ENCODE results near the gene CA7.

The CA7 gene

DNA sequence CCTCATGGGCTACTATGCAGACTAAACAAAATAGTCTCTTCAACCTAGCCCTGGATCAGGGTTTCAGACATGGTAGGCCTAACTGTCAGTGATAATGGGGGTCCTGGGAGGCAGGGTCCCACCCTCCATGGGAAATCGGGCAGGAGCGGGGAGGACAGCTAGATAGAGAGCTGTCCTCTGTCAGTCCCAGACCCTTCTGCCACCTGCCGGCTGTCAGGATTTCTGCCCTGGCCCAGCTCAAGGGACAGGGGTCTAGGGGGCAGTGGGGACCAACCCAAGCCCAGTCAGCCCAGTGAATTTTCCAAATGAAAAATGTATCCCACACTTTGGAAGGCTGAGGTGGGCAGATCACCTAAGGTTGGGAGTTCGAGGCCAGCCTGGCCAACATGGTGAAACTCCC lies 5.3 kb downstream of the CA7 start:
- H3K4me3 ChIP-seq (ENCODE audit: low read length), result no peak overlapping the region
- no peak for DNase-seq (ENCODE audit: low read depth)
- TF ChIP-seq, protein P1, sequence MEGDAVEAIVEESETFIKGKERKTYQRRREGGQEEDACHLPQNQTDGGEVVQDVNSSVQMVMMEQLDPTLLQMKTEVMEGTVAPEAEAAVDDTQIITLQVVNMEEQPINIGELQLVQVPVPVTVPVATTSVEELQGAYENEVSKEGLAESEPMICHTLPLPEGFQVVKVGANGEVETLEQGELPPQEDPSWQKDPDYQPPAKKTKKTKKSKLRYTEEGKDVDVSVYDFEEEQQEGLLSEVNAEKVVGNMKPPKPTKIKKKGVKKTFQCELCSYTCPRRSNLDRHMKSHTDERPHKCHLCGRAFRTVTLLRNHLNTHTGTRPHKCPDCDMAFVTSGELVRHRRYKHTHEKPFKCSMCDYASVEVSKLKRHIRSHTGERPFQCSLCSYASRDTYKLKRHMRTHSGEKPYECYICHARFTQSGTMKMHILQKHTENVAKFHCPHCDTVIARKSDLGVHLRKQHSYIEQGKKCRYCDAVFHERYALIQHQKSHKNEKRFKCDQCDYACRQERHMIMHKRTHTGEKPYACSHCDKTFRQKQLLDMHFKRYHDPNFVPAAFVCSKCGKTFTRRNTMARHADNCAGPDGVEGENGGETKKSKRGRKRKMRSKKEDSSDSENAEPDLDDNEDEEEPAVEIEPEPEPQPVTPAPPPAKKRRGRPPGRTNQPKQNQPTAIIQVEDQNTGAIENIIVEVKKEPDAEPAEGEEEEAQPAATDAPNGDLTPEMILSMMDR (IDR thresholded peaks at IDR 0.05; ENCODE audit: insufficient read depth, low read depth, low read length, missing control alignments), result no peak

- TF ChIP-seq, protein P1 (IDR thresholded peaks at IDR 0.05; ENCODE audit: insufficient read depth, low read depth, low read length, missing control alignments), result no peak
- no peak overlapping the region for H3K4me3 ChIP-seq (ENCODE audit: low read length)
- no peak for DNase-seq (ENCODE audit: low read depth)
Measured at GRCh38 chr16:66850115-66850815, 6.1 kb downstream of the CA7 start.

- TF ChIP-seq, protein P1 (IDR thresholded peaks at IDR 0.05; ENCODE audit: insufficient read depth, low read depth, low read length, missing control alignments), result no peak
- no peak for DNase-seq (ENCODE audit: low read depth)
- H3K4me3 ChIP-seq (ENCODE audit: low read length), result no peak overlapping the region
Measured at GRCh38 chr16:66851166-66851964, 7.2 kb downstream of the CA7 start.

DNA sequence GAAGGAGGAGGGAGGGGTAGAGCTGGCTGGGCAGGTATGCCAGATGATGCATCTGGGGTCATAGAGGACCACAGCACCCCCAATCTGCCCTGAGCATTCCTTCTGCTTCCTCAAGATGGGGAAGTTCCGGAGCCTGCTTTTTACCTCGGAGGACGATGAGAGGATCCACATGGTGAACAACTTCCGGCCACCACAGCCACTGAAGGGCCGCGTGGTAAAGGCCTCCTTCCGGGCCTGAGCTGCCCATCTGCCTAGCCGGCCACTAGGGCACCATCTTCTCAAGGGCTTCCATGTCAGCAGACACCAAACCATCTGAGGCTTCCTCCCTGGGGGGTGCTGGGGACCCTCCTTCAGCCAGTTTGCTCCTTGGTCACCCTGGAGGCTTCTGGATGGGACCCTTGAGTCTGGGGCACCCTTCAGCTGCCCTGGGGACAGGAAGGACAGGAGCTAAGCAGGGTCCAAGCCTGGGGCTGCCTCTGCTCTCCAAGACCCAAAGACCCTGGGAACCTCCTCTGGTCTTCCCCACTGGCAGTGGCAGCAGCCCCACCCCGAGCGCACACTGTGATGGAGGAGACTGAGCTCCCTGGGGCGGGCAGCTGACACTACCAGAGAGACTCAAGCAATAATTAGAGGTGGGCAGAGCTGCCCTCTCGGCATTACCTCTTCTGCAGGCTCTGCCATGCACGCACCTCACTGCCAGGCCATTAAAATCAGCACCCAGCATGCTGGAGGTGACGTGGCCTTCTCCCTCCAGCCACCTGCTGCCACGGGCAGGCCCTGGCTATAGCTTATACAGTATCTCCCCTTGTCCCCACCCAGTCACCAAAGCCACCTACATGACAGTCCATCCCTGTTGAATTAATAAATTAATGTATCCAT lies 9.3 kb downstream of the CA7 start:
- TF ChIP-seq, protein P1 (IDR thresholded peaks at IDR 0.05; ENCODE audit: insufficient read depth, low read depth, low read length, missing control alignments), result no peak
- DNase-seq (ENCODE audit: low read depth), result no peak
- H3K4me3 ChIP-seq (ENCODE audit: low read length), result no peak overlapping the region

DNA sequence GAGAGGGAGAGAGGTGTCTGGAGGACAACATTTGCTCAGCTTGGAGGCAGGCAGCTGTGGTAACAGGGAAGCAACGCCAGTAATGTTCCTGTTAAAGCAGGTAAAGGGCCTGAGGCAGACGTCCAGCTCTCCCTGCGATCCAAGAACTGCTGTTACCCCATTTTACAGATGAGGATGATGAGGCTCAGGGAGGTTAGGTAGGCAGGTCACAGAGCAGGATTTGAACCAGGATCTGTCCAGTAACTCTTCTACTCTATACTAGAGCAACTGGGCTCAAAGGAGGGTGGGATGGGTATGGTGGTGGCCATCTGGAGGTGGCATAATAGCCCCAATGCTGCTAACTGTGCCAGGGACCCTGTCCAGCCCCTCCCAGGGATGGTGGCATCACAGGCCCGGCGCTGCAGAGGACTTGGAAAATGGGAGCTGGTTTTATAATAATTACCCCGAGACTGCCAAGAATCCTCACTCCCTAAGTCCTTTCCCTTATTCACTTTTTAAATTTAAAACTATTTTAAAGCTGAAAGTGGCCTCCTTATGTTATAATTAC lies 12.0 kb downstream of the CA7 start:
- no peak overlapping the region for H3K4me3 ChIP-seq (ENCODE audit: low read length)
- DNase-seq (ENCODE audit: low read depth), result no peak
- TF ChIP-seq, protein P1 (IDR thresholded peaks at IDR 0.05; ENCODE audit: insufficient read depth, low read depth, low read length, missing control alignments), result no peak

GRCh38 chr16:66856801-66857200 lies 12.6 kb downstream of the CA7 start:
- TF ChIP-seq, protein P1 (IDR thresholded peaks at IDR 0.05; ENCODE audit: insufficient read depth, low read depth, low read length, missing control alignments), result no peak
- no peak overlapping the region for H3K4me3 ChIP-seq (ENCODE audit: low read length)
- no peak for DNase-seq (ENCODE audit: low read depth)
